ENCODE data around the gene TMBIM6.

Gene TMBIM6

DNA sequence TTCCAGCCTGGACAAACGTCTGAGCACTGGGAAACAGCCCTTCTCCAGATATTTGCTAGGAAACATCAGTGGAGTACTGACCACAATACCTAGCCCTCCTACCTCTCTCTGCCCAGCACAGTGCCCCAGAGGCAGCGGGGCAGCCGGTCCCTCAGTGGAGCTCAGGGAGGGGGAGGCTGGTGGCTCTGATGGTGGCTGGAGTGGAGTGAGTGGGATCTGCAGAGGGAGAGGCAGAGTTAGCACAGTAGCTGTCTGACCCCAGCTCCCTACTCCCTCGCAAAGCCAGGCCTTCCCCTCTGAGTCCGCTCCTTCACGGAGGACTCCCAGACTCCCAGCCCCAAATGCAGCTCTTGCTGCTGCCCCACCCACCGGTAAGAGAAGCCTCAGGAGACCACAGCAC, 56.9 kb downstream of the TMBIM6 start:
- H3K27me3 ChIP-seq (ENCODE audit: insufficient read depth, low read length) = no peaks in the 10 kb centered on the region

DNA sequence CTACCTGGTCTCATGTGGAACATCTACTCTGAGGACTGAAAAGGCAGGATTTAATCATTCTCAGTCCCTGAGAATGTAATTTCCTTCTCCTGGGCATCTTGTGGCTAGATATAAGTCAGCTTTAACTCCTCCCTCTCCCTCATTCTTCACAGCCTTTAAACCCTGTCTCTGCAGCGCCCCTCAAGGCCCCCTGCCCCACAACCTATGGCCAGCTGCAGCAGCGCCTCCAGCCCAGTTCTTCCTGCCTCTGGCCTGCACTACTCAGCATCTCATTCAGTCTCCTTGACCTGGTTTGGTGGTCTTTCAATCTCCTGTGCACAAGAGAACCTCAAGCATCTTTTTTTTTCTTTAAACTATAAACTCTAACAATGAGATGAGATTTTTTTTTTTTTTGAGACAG, 57.6 kb downstream of the TMBIM6 start:
- H2BK12ac ChIP-seq (ENCODE audit: low read length) = no peak overlapping the region
- no peaks in the 10 kb centered on the region for H3K4me1 ChIP-seq (ENCODE audit: control insufficient read depth in 1 of 2, insufficient read depth in 2 of 2, low read length in 2 of 2)
- no peak overlapping the region for H3K27ac ChIP-seq (ENCODE audit: low read depth, low read length)
- H3K9me3 ChIP-seq (ENCODE audit: insufficient read depth, low read depth, low read length) = peaks cover 3% of the 10 kb centered on the region
- H3K18ac ChIP-seq (ENCODE audit: low read length) = no peak overlapping the region
- no peak overlapping the region for H3K4me3 ChIP-seq (ENCODE audit: low read depth, low read length)
- no peaks in the 10 kb centered on the region for H3K79me2 ChIP-seq (ENCODE audit: control insufficient read depth, insufficient read depth, low read length, poor library complexity)
- H4K12ac ChIP-seq (ENCODE audit: low read depth, low read length) = no peak overlapping the region
- no peak overlapping the region for H4K8ac ChIP-seq (ENCODE audit: low read depth, low read length)
- H2AFZ ChIP-seq (ENCODE audit: insufficient read depth, low read length, poor library complexity) = no peak overlapping the region
- no peak overlapping the region for H3K14ac ChIP-seq (ENCODE audit: low read length)
- no peak overlapping the region for H3K9ac ChIP-seq (ENCODE audit: low read length)
- no peak overlapping the region for H4K91ac ChIP-seq (ENCODE audit: low read depth, low read length)
- DNase-seq = no peak
- no peak overlapping the region for H2BK120ac ChIP-seq (ENCODE audit: insufficient read depth, low read length, poor library complexity)
- no peak overlapping the region for H3K4ac ChIP-seq (ENCODE audit: low read depth, low read length)
- peaks cover 73 to 78% of the 10 kb centered on the region in 2 experiments for H3K36me3 ChIP-seq (ENCODE audit: control insufficient read depth in 1 of 2, insufficient read depth in 2 of 2, low read length in 2 of 2)
- H2BK5ac ChIP-seq (ENCODE audit: low read depth, low read length, poor library complexity) = no peak overlapping the region
- H3K4me2 ChIP-seq (ENCODE audit: low read length) = no peak overlapping the region
- H3K27me3 ChIP-seq (ENCODE audit: insufficient read depth, low read length) = no peaks in the 10 kb centered on the region
- H2AK5ac ChIP-seq (ENCODE audit: low read length) = no peak overlapping the region
- H3K79me1 ChIP-seq (ENCODE audit: low read length) = no peaks in the 10 kb centered on the region
- no peak overlapping the region for H3K23ac ChIP-seq (ENCODE audit: low read length)
- WGBS (ENCODE audit: extremely low coverage, insufficient coverage, insufficient read length) = no CpG with 5 or more reads among the region's 2 CpGs

More for the DNA sequence above, 56.9 kb downstream of the TMBIM6 start:
- Histone ChIP-seq H2AFZ (ENCODE audit: insufficient read depth, low read length, poor library complexity) (no peak overlapping the region), H4K91ac (ENCODE audit: low read depth, low read length) (no peak overlapping the region), H3K27ac (ENCODE audit: low read depth, low read length) (no peak overlapping the region), H3K18ac (ENCODE audit: low read length) (no peak overlapping the region), H4K8ac (ENCODE audit: low read depth, low read length) (no peak overlapping the region), H3K4me2 (ENCODE audit: low read length) (no peak overlapping the region), H3K79me1 (ENCODE audit: low read length) (no peaks in the 10 kb centered on the region), H2BK12ac (ENCODE audit: low read length) (no peak overlapping the region), H3K79me2 (ENCODE audit: control insufficient read depth, insufficient read depth, low read length, poor library complexity) (no peaks in the 10 kb centered on the region), H2BK5ac (ENCODE audit: low read depth, low read length, poor library complexity) (no peak overlapping the region), H3K36me3 (ENCODE audit: control insufficient read depth in 1 of 2, insufficient read depth in 2 of 2, low read length in 2 of 2) (peaks cover 71% of the 10 kb centered on the region in 2 experiments), H3K9me3 (ENCODE audit: insufficient read depth, low read depth, low read length) (peaks cover 3% of the 10 kb centered on the region), H3K4me1 (ENCODE audit: control insufficient read depth in 1 of 2, insufficient read depth in 2 of 2, low read length in 2 of 2) (no peaks in the 10 kb centered on the region), H4K12ac (ENCODE audit: low read depth, low read length) (no peak overlapping the region), H3K14ac (ENCODE audit: low read length) (no peak overlapping the region), H2BK120ac (ENCODE audit: insufficient read depth, low read length, poor library complexity) (no peak overlapping the region), H3K4ac (ENCODE audit: low read depth, low read length) (no peak overlapping the region), H3K4me3 (ENCODE audit: low read depth, low read length) (no peak overlapping the region), H3K23ac (ENCODE audit: low read length) (no peak overlapping the region), H2AK5ac (ENCODE audit: low read length) (no peak overlapping the region), H3K9ac (ENCODE audit: low read length) (no peak overlapping the region)
- no peak for DNase-seq
- no CpG with 5 or more reads among the region's 7 CpGs for WGBS (ENCODE audit: extremely low coverage, insufficient coverage, insufficient read length)

DNA sequence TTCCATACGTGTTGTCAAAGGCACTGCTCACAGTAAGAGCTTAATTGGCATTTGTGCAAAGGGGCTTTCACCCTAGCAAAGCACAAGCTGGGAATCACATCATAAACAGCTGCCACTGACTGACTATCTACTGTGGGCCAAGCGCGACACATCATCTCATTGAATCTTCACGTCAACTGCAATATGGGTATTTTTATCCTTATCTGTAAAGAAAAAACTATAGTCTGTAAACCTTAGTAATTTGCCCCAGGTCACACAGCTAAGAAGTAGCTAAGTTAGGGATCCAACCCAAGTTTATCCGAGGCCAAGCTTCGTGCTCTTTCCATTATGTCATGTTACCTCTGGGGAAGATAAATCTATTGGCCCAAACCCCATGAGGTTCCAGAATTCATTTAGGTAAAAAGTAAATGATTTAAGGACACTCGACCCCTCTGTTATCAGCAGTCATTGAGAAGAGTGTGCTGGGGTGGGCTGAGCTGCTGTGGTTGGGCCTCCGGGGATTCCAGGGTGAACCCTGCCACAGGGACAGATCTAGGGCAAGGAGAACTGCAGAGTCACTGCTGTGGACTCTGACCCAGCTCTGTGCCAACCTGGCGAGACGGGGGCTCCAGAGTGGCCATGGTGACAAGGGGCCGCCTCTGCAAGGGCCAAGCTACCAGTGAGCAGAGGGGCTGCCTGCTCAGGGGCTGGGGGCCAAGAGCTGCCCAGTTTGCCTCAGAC, 59.2 kb downstream of the TMBIM6 start:
- H3K9ac ChIP-seq (ENCODE audit: low read length) = no peak overlapping the region
- H4K8ac ChIP-seq (ENCODE audit: low read depth, low read length) = no peak overlapping the region
- no peaks in the 10 kb centered on the region for H3K4me1 ChIP-seq (ENCODE audit: control insufficient read depth in 1 of 2, insufficient read depth in 2 of 2, low read length in 2 of 2)
- H4K12ac ChIP-seq (ENCODE audit: low read depth, low read length) = no peak overlapping the region
- no peaks in the 10 kb centered on the region for H3K27me3 ChIP-seq (ENCODE audit: insufficient read depth, low read length)
- no peak overlapping the region for H2BK12ac ChIP-seq (ENCODE audit: low read length)
- no peak overlapping the region for H2AK5ac ChIP-seq (ENCODE audit: low read length)
- no peak overlapping the region for H2AFZ ChIP-seq (ENCODE audit: insufficient read depth, low read length, poor library complexity)
- no peak overlapping the region for H3K23ac ChIP-seq (ENCODE audit: low read length)
- H3K4me2 ChIP-seq (ENCODE audit: low read length) = no peak overlapping the region
- no peaks in the 10 kb centered on the region for H3K79me1 ChIP-seq (ENCODE audit: low read length)
- no peaks in the 10 kb centered on the region for H3K79me2 ChIP-seq (ENCODE audit: control insufficient read depth, insufficient read depth, low read length, poor library complexity)
- H3K27ac ChIP-seq (ENCODE audit: low read depth, low read length) = no peak overlapping the region
- peak; percentile 51 to 61 for DNase-seq
- H3K36me3 ChIP-seq (ENCODE audit: control insufficient read depth in 1 of 2, insufficient read depth in 2 of 2, low read length in 2 of 2) = peaks cover 72 to 79% of the 10 kb centered on the region in 2 experiments
- H3K18ac ChIP-seq (ENCODE audit: low read length) = no peak overlapping the region
- H3K14ac ChIP-seq (ENCODE audit: low read length) = no peak overlapping the region
- no peak overlapping the region for H2BK5ac ChIP-seq (ENCODE audit: low read depth, low read length, poor library complexity)
- H3K9me3 ChIP-seq (ENCODE audit: insufficient read depth, low read depth, low read length) = peaks cover 3% of the 10 kb centered on the region
- H3K4ac ChIP-seq (ENCODE audit: low read depth, low read length) = no peak overlapping the region
- H2BK120ac ChIP-seq (ENCODE audit: insufficient read depth, low read length, poor library complexity) = no peak overlapping the region
- WGBS (ENCODE audit: extremely low coverage, insufficient coverage, insufficient read length) = no CpG with 5 or more reads among the region's 11 CpGs
- H4K91ac ChIP-seq (ENCODE audit: low read depth, low read length) = no peak overlapping the region
- H3K4me3 ChIP-seq (ENCODE audit: low read depth, low read length) = no peak overlapping the region

DNA sequence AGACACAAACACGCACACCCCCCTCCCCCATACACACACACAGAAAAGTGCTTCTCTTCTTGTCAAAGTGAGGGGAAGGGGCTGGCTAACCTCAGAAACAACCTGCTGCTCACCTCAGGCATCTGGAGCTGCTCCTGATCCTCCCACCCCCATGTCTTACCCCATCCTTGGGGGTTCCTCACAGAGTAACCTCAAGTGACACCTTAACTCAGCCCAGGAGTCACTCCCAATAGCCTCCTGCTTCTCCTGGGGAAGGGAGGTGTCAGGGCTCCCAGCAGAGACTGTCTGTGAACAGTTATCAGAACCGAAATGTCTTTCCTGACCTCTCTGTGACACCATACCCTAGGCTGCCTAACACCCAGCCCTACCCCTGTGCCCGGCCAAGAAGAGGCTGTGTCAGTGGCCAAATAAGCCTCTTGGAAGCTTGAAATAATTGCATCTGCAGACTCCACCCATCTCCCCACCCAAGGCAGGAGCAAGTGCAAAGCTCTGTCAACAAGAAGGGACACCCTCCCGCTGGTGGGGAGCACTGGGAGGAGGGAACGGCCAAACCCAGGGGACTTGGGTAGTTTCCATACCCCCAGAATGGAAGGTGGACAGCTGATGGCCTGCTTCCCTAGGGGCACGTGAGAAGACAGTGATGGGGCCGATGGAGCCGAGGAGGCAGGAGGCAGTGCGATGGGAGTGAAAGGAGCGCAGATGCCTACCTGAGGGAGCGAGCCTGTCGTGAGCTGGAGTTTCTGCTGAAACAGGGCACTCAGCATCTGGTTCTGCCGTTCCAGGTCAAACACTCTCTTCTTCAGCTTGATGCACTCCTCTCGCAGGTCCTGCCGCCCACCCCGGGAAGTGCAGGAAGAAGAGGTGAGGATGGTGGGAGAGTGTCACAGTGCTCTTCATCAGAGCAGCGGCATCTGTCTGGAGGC, 60.0 kb downstream of the TMBIM6 start:
- Histone ChIP-seq H4K12ac (ENCODE audit: low read depth, low read length) (no peak overlapping the region), H3K4me1 (ENCODE audit: control insufficient read depth in 1 of 2, insufficient read depth in 2 of 2, low read length in 2 of 2) (peaks cover 0 to under 1% of the 10 kb centered on the region in 2 experiments), H2BK120ac (ENCODE audit: insufficient read depth, low read length, poor library complexity) (no peak overlapping the region), H2AK5ac (ENCODE audit: low read length) (no peak overlapping the region), H3K27ac (ENCODE audit: low read depth, low read length) (no peak overlapping the region), H3K79me2 (ENCODE audit: control insufficient read depth, insufficient read depth, low read length, poor library complexity) (no peaks in the 10 kb centered on the region), H3K9ac (ENCODE audit: low read length) (no peak overlapping the region), H3K9me3 (ENCODE audit: insufficient read depth, low read depth, low read length) (peaks cover 3% of the 10 kb centered on the region), H2BK5ac (ENCODE audit: low read depth, low read length, poor library complexity) (no peak overlapping the region), H3K23ac (ENCODE audit: low read length) (no peak overlapping the region), H3K14ac (ENCODE audit: low read length) (no peak overlapping the region), H3K79me1 (ENCODE audit: low read length) (no peaks in the 10 kb centered on the region), H3K4me3 (ENCODE audit: low read depth, low read length) (no peak overlapping the region), H3K18ac (ENCODE audit: low read length) (no peak overlapping the region), H4K91ac (ENCODE audit: low read depth, low read length) (no peak overlapping the region), H2BK12ac (ENCODE audit: low read length) (no peak overlapping the region), H3K27me3 (ENCODE audit: insufficient read depth, low read length) (no peaks in the 10 kb centered on the region), H2AFZ (ENCODE audit: insufficient read depth, low read length, poor library complexity) (no peak overlapping the region), H3K4ac (ENCODE audit: low read depth, low read length) (no peak overlapping the region), H3K36me3 (ENCODE audit: control insufficient read depth in 1 of 2, insufficient read depth in 2 of 2, low read length in 2 of 2) (peaks cover 68 to 78% of the 10 kb centered on the region in 2 experiments), H3K4me2 (ENCODE audit: low read length) (no peak overlapping the region), H4K8ac (ENCODE audit: low read depth, low read length) (no peak overlapping the region)
- WGBS (ENCODE audit: extremely low coverage, insufficient coverage, insufficient read length) = no CpG with 5 or more reads among the region's 17 CpGs
- DNase-seq = no peak

Measured in trophoblast cell (in vitro differentiated cells and primary cell).